WTC11 (cell line): ENCODE measurements around the gene RTN4. TPM values are rescaled to one million over a fixed set of nuclear protein-coding genes. Genes with fewer than 3 reads are reported as not detected.

Source experiments
- ATAC-seq: fragments of 200-7000 bp; cut with Tn5 transposase; 2 replicates; pipeline ENCODE4 v1.10.0; 2021; ENCODE audit warnings: mild to moderate bottlenecking, moderate library complexity
- CTCF ChIA-PET: fragments of 300-600 bp; sonication (Branson Sonifier 250); formaldehyde crosslinking; loops from one replicate; lab custom pipeline; 2021; ENCODE audit warnings: antibody characterized with exemption; lab: Charles Lee
- POLR2A ChIA-PET: fragments of 350-600 bp; sonication (Branson Sonifier 250); formaldehyde crosslinking; loops from one replicate; lab custom pipeline; 2021; ENCODE audit warnings: antibody characterized with exemption; lab: Charles Lee
- DNase-seq: peaks from one replicate; pipeline ENCODE4 v3.0.0; 2021; ENCODE audit warnings: low spot score
- H3K27ac Mint-ChIP-seq: 2 replicates; pipeline ENCODE4 v1.8.0; 2021; ENCODE audit warnings: mixed read lengths
- H3K27me3 Mint-ChIP-seq: 2 replicates; pipeline ENCODE4 v1.8.0; 2021; ENCODE audit warnings: low read depth, mild to moderate bottlenecking, moderate library complexity, mixed read lengths
- H3K36me3 Mint-ChIP-seq: 2 replicates; pipeline ENCODE4 v1.8.0; 2021; ENCODE audit warnings: mixed read lengths
- H3K4me1 Mint-ChIP-seq: 2 replicates; pipeline ENCODE4 v1.8.0; 2022; ENCODE audit warnings: mixed read lengths
- H3K4me3 Mint-ChIP-seq: 2 replicates; pipeline ENCODE4 v1.8.0; 2021; ENCODE audit warnings: mild to moderate bottlenecking, moderate library complexity, mixed read lengths
- H3K9me3 Mint-ChIP-seq: 2 replicates; pipeline ENCODE4 v1.8.0; 2021; ENCODE audit warnings: mixed read lengths
- CREM ChIP-seq: sonication (generic); formaldehyde crosslinking; IDR thresholded peaks from 2 replicates; pipeline ENCODE4 v1.8.1; 2022; ENCODE audit warnings: mild to moderate bottlenecking, missing genetic modification reagents, moderate library complexity
- EMX1 ChIP-seq: fragments of 250-450 bp; sonication (Bioruptor Pico); IDR thresholded peaks from 2 replicates; pipeline ENCODE4 v1.8.0; 2021; ENCODE audit warnings: mild to moderate bottlenecking
- ERG ChIP-seq: fragments of 250-450 bp; sonication (Bioruptor Pico); IDR thresholded peaks from 2 replicates; pipeline ENCODE4 v1.8.0; 2021; ENCODE audit warnings: mild to moderate bottlenecking
- ESRRA ChIP-seq: sonication (generic); formaldehyde crosslinking; IDR thresholded peaks from 2 replicates; pipeline ENCODE4 v1.8.1; 2022; ENCODE audit warnings: mild to moderate bottlenecking, missing genetic modification reagents, borderline replicate concordance
- IRF2 ChIP-seq: sonication (generic); formaldehyde crosslinking; IDR thresholded peaks from 2 replicates; pipeline ENCODE4 v1.8.0; 2022; ENCODE audit warnings: low read depth, missing genetic modification reagents, borderline replicate concordance
- JAZF1 ChIP-seq: fragments of 250-450 bp; sonication (Bioruptor Pico); IDR thresholded peaks from 2 replicates; pipeline ENCODE4 v1.9.0; 2021; ENCODE audit warnings: moderate library complexity, mild to moderate bottlenecking, inconsistent platforms
- NFE2L1 ChIP-seq: sonication (generic); formaldehyde crosslinking; IDR thresholded peaks from 2 replicates; pipeline ENCODE4 v1.8.1; 2023; ENCODE audit warnings: missing genetic modification reagents
- PREB ChIP-seq: sonication (generic); formaldehyde crosslinking; IDR thresholded peaks from 2 replicates; pipeline ENCODE4 v1.8.1; 2022; ENCODE audit warnings: mild to moderate bottlenecking, missing genetic modification reagents, moderate library complexity, borderline replicate concordance
- TP53 ChIP-seq: sonication (generic); formaldehyde crosslinking; IDR thresholded peaks from 2 replicates; pipeline ENCODE4 v1.8.1; 2023; ENCODE audit warnings: mild to moderate bottlenecking, missing genetic modification reagents
- USF1 ChIP-seq: sonication (generic); formaldehyde crosslinking; IDR thresholded peaks from 2 replicates; pipeline ENCODE4 v1.8.0; 2022; ENCODE audit warnings: mild to moderate bottlenecking, missing genetic modification reagents
- ZNF232 ChIP-seq: sonication (generic); formaldehyde crosslinking; IDR thresholded peaks from 2 replicates; pipeline ENCODE4 v1.8.0; 2022; ENCODE audit warnings: mild to moderate bottlenecking, missing genetic modification reagents
- ZNF416 ChIP-seq: fragments of 250-450 bp; sonication (Bioruptor Pico); IDR thresholded peaks from 2 replicates; pipeline ENCODE4 v1.9.0; 2021; ENCODE audit warnings: mild to moderate bottlenecking, inconsistent platforms
- ZNF425 ChIP-seq: fragments of 250-450 bp; sonication (Bioruptor Pico); conservative IDR thresholded peaks from 2 replicates; pipeline ENCODE4 v1.9.0; 2021; ENCODE audit warnings: mild to moderate bottlenecking
- total RNA-seq: library from RNA; stranded (reverse); gene quantifications from 3 replicates; pipeline ENCODE4 v1.2.3, GENCODE V29; 2021
- TF ChIP-seq, protein P1 (sequence below): fragments of 200-600 bp; IDR thresholded peaks from 2 replicates; pipeline ENCODE4 v1.8.0; 2022; ENCODE audit warnings: antibody characterized with exemption
- TF ChIP-seq, protein P2 (sequence below): sonication (generic); formaldehyde crosslinking; IDR thresholded peaks from 2 replicates; pipeline ENCODE4 v1.8.0; 2023; ENCODE audit warnings: mild to moderate bottlenecking, missing genetic modification reagents
- TF ChIP-seq, protein P3 (sequence below): sonication (generic); formaldehyde crosslinking; IDR thresholded peaks from 2 replicates; pipeline ENCODE4 v1.8.1; 2023; ENCODE audit warnings: mild to moderate bottlenecking, moderate library complexity, missing genetic modification reagents
- TF ChIP-seq, protein P4 (sequence below): sonication (generic); formaldehyde crosslinking; IDR thresholded peaks from 2 replicates; pipeline ENCODE4 v1.8.1; 2022; ENCODE audit warnings: mild to moderate bottlenecking, moderate library complexity, missing genetic modification reagents
- TF ChIP-seq, protein P5 (sequence below): sonication (generic); formaldehyde crosslinking; IDR thresholded peaks from 2 replicates; pipeline ENCODE4 v1.8.0; 2022; ENCODE audit warnings: mild to moderate bottlenecking, missing genetic modification reagents

The RTN4 gene
- total RNA-seq, 1 experiment from 2014 or later: 202 TPM

- Mint-ChIP-seq H3K36me3 (peaks cover 4% of the 10 kb centered on the region), H3K27ac (no peak overlapping the region), H3K4me1 (peaks cover 18% of the 10 kb centered on the region), H3K9me3 (peaks cover 3% of the 10 kb centered on the region; the same call in 1 of the 2 replicates), H3K27me3 (no peaks in the 10 kb centered on the region; the same call in none of the 2 replicates), H3K4me3 (no peak overlapping the region)
- ATAC-seq (no peak), DNase-seq (no peak)
- ChIA-PET POLR2A (no interaction called here), CTCF (no interaction called here)
- TF ChIP-seq ESRRA (CRISPR knock-in tag) (no peak), ZNF232 (CRISPR knock-in tag) (no peak), CREM (no peak), ZNF425 (CRISPR knock-in tag) (no peak), NFE2L1 (CRISPR knock-in tag) (no peak), TP53 (CRISPR knock-in tag) (no peak), USF1 (CRISPR knock-in tag) (no peak), EMX1 (no peak), ZNF416 (CRISPR knock-in tag) (no peak)
- TF ChIP-seq, protein P1, sequence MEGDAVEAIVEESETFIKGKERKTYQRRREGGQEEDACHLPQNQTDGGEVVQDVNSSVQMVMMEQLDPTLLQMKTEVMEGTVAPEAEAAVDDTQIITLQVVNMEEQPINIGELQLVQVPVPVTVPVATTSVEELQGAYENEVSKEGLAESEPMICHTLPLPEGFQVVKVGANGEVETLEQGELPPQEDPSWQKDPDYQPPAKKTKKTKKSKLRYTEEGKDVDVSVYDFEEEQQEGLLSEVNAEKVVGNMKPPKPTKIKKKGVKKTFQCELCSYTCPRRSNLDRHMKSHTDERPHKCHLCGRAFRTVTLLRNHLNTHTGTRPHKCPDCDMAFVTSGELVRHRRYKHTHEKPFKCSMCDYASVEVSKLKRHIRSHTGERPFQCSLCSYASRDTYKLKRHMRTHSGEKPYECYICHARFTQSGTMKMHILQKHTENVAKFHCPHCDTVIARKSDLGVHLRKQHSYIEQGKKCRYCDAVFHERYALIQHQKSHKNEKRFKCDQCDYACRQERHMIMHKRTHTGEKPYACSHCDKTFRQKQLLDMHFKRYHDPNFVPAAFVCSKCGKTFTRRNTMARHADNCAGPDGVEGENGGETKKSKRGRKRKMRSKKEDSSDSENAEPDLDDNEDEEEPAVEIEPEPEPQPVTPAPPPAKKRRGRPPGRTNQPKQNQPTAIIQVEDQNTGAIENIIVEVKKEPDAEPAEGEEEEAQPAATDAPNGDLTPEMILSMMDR: no peak
- TF ChIP-seq, protein P2, sequence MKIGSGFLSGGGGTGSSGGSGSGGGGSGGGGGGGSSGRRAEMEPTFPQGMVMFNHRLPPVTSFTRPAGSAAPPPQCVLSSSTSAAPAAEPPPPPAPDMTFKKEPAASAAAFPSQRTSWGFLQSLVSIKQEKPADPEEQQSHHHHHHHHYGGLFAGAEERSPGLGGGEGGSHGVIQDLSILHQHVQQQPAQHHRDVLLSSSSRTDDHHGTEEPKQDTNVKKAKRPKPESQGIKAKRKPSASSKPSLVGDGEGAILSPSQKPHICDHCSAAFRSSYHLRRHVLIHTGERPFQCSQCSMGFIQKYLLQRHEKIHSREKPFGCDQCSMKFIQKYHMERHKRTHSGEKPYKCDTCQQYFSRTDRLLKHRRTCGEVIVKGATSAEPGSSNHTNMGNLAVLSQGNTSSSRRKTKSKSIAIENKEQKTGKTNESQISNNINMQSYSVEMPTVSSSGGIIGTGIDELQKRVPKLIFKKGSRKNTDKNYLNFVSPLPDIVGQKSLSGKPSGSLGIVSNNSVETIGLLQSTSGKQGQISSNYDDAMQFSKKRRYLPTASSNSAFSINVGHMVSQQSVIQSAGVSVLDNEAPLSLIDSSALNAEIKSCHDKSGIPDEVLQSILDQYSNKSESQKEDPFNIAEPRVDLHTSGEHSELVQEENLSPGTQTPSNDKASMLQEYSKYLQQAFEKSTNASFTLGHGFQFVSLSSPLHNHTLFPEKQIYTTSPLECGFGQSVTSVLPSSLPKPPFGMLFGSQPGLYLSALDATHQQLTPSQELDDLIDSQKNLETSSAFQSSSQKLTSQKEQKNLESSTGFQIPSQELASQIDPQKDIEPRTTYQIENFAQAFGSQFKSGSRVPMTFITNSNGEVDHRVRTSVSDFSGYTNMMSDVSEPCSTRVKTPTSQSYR (CRISPR knock-in tag): no peak
- TF ChIP-seq, protein P3, sequence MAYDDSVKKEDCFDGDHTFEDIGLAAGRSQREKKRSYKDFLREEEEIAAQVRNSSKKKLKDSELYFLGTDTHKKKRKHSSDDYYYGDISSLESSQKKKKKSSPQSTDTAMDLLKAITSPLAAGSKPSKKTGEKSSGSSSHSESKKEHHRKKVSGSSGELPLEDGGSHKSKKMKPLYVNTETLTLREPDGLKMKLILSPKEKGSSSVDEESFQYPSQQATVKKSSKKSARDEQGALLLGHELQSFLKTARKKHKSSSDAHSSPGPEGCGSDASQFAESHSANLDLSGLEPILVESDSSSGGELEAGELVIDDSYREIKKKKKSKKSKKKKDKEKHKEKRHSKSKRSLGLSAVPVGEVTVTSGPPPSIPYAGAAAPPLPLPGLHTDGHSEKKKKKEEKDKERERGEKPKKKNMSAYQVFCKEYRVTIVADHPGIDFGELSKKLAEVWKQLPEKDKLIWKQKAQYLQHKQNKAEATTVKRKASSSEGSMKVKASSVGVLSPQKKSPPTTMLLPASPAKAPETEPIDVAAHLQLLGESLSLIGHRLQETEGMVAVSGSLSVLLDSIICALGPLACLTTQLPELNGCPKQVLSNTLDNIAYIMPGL (CRISPR knock-in tag): no peak
- TF ChIP-seq, protein P4, sequence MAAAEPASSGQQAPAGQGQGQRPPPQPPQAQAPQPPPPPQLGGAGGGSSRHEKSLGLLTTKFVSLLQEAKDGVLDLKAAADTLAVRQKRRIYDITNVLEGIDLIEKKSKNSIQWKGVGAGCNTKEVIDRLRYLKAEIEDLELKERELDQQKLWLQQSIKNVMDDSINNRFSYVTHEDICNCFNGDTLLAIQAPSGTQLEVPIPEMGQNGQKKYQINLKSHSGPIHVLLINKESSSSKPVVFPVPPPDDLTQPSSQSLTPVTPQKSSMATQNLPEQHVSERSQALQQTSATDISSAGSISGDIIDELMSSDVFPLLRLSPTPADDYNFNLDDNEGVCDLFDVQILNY (CRISPR knock-in tag): no peak
These were observed 103.1 kb downstream of the RTN4 start for GRCh38 chr2:54947136-54947535.

- H3K4me3 Mint-ChIP-seq: no peak overlapping the region
- H3K4me1 Mint-ChIP-seq: peaks cover 18% of the 10 kb centered on the region
- ChIA-PET CTCF (no interaction called here), POLR2A (interaction anchor here (1.6 kb wide), 1 partner anchor 103 kb away, joined by 4 read pairs; no protein-coding TSS in a partner anchor)
- peaks cover 3% of the 10 kb centered on the region; the same call in 1 of the 2 replicates for H3K9me3 Mint-ChIP-seq
- no peaks in the 10 kb centered on the region; the same call in none of the 2 replicates for H3K27me3 Mint-ChIP-seq
- no peak overlapping the region; the same call in 1 of the 2 replicates for H3K27ac Mint-ChIP-seq
- no peak for DNase-seq
- no peak; the same call in 1 of the 2 replicates for ATAC-seq
- peaks cover 4% of the 10 kb centered on the region for H3K36me3 Mint-ChIP-seq
- no peak for TF ChIP-seq IRF2
- no peak for TF ChIP-seq USF1 (CRISPR knock-in tag)
- TF ChIP-seq ERG (CRISPR knock-in tag): no peak
- no peak for TF ChIP-seq PREB (CRISPR knock-in tag)
- TF ChIP-seq JAZF1 (CRISPR knock-in tag): no peak
- TF ChIP-seq, protein P5, sequence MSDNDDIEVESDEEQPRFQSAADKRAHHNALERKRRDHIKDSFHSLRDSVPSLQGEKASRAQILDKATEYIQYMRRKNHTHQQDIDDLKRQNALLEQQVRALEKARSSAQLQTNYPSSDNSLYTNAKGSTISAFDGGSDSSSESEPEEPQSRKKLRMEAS: no peak
- no peak for TF ChIP-seq ZNF416 (CRISPR knock-in tag)
These were observed 103.9 kb downstream of the RTN4 start for GRCh38 chr2:54946220-54946805.
